Stimulated activated CD4-positive, alpha-beta T cell treated with anti-CD3 and anti-CD28 coated beads, Interleukin-2, amount 100 ng/mL, for 24 hours (primary cell): ENCODE results near the gene TP53BP2.
"Not testable (repeated sequence)": the region's sequence is repeated elsewhere in the genome, so short reads cannot be mapped to it uniquely, and the experiment has no call there.

ENCODE experiments used
- DNase-seq, 2 donors: peaks; one replicate each; pipeline ENCODE4 v3.0.0-alpha.2; 2020

The TP53BP2 gene

DNA sequence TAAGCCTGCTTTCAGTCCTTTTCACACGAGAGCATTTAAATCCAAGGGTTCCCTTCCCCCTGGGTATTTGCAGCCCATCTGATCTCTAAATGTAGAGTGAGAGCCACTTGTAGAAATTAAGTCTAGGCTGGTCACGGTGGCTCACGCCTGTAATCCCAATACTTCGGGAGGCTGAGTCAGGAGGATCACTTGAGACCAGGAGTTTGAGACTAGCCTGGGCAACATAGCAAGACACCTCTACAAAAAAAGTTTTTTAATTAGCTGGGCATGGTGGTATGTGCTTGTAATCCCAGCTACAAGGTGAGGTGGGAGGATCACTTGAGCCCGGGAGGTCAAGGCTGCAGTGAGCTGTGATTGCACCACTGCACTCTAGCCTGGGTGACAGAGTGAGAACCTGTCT, 109.1 kb downstream of the TP53BP2 start:
- not testable (repeated sequence) for DNase-seq

DNA sequence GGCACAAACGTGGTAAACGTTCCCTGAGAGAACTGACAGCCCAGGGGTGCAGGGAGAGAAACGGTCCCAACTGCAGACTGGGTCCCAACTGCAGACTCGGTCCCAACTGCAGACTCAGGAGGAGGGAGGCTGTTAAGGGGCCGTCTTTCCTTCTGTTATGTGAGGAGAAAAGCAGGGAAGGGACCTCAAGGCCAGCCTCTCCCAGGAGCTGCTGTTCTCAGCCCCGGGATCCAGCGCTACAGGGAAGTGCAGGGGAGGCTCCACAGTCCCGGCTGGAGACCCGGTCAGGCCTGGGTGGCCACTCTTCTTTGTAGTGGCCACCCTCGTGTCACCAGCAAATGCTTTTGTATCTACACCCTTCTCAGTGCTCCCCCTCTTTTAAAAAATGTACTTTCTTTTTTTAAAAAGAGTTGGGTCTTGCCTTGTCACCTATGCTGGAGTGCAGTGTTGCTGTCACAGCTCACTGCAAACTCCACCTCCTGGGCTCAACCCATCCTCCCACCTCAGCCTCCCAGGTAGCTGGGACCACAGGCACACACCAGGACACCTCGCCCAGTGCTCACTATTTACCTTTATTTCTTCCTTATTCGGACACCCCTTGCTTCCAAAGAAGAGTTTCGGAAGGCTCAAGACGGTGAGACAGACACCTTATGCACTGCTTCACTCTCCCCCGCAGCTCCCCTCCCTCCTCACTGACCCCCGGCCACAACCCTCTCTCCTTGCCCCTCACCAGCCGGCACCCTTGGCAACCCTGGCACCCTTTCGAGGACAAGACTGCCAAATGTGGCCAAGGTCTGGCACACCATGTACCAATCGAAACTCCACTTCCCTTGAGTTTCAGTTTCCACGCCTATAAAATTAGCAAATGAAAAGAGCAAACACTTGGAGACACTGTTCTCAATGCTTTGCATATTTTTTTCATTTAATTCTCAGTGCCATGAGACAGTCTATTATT, 111.6 kb downstream of the TP53BP2 start:
- DNase-seq: no peak

DNA sequence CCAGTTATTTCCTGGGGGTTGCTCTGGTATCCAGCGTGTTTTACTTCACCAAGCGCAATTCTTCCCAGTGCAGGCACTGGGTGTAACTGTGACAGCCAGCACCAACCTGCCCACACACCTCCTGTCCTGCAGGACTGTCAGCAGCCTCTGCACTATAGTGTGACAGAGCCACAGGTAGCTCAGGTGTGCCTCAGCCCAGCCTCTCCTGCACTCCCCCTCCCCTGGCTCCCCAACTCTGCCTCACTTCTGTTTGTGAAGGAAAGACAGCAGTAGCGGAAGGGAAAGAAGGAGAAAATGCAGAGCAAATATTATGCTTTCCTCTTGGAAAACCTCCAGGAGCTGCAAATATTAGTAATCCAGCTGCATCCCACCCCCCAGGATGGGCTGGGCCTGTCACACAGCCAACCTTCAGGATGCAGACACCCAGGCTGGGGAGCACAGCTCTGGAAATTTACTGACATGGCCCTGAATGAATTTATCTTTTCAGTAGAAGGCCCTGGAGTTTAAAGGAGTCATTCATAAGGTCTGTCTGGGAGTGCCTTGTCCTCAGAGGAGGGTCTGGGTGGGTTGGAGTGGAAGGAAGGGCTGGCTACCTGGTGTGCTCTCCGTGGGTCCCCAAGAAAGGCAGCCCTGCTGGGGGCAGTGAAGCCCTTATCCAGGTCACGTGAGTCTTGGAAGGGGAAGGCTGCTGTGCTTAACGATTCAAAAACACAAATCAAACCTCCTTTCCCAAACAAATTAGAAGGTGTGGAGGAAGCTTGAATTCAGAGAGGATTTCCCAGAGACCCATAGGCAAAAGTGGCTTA, 112.6 kb downstream of the TP53BP2 start:
- no peak for DNase-seq

DNA sequence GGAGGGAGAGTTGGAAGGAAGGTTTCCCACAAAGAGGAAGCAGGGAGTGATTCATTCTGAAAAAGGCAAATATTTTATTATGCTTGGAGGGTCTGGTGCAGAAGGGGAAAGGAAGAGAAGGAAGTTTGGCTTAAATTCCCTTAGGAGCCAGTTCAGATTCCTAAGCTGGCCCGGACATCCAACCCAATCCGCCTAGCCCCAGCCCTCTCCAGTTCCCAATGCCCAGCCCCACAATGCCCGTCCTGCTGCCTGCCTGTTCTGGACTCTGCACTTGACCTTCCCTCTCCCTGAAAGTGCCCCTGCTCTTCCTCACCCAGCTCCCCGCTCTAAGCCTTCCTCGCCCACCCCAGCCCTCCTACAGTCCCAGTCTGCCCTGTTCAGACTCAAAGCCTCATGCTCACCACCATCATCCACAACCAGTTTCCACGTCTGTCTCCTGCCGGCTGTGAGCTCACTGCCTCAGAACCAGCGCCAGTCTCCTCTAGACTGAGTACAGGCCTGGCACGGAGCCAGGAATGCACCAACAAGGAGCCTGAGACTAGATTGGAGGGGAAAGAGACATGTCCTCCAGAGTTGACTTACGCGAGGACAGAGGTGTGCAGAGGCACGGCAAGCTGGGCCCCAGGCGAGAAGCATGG, 114.5 kb downstream of the TP53BP2 start:
- no peak for DNase-seq

DNA sequence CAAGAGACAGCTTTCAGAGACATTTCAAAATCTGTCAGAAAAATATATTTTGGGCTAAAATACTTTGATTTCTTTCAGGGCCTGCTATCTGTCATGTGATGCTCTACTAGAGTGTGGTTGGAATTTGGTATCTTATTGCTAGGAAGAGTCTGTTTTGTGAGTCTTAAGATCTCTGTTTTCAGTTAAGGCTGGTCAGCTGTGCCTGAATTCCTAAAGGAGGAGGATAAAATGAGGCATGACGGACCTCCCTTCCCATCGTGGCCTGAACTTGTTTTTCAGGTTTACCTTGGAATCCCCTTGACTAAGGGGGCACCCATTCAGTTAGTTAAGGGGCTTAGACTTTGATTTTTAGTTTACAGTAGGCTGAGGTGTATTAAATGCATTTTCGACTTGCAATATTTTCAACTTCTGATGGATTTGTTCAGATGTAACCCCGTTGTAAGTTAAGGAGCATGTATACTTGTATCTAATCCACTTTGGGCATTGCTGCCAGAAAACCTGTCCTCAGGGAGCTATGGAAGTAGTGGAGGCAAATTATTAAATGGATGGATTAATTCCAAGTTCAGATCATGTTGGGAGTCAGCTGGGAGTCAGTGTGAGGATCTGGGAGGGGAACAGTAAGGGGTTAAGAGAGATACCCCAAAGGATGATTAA, 115.1 kb downstream of the TP53BP2 start:
- no peak for DNase-seq

DNA sequence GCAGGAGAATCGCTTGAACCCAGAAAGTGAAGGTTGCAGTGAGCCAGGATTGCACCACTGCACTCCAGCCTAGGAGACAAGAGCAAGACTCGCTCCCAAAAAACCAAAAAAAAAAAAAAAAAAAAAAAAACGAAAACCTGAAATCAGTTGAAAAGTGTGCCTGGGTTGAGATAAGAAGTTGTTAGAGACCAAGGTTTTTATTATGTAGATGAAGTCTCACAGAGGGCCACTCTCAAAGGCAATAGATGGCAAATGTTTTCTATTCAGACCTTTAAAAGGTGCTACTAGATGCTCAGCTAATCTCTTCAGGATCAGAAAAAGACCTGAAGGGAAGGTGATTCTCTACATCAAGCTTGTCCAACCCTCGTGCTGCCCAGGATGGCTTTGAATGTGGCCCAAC, 115.8 kb downstream of the TP53BP2 start:
- no peak for DNase-seq
